Measurements from ENCODE around the gene C10orf90. TPM values are rescaled to one million over a fixed set of nuclear protein-coding genes. Genes with fewer than 3 reads are reported as not detected.
A peak's percentile ranks its signal among the peaks of the same experiment; 100 is the strongest.

The C10orf90 gene
- total RNA-seq, 1 experiment from 2014 or later = not detected

- no peaks in the 10 kb centered on the region for H3K9me3 Mint-ChIP-seq (ENCODE audit: unreplicated experiment)
- H3K27ac Mint-ChIP-seq (ENCODE audit: low read depth, unreplicated experiment) = peak overlapping the region; percentile 39
- TF ChIP-seq, protein P1, sequence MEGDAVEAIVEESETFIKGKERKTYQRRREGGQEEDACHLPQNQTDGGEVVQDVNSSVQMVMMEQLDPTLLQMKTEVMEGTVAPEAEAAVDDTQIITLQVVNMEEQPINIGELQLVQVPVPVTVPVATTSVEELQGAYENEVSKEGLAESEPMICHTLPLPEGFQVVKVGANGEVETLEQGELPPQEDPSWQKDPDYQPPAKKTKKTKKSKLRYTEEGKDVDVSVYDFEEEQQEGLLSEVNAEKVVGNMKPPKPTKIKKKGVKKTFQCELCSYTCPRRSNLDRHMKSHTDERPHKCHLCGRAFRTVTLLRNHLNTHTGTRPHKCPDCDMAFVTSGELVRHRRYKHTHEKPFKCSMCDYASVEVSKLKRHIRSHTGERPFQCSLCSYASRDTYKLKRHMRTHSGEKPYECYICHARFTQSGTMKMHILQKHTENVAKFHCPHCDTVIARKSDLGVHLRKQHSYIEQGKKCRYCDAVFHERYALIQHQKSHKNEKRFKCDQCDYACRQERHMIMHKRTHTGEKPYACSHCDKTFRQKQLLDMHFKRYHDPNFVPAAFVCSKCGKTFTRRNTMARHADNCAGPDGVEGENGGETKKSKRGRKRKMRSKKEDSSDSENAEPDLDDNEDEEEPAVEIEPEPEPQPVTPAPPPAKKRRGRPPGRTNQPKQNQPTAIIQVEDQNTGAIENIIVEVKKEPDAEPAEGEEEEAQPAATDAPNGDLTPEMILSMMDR (IDR thresholded peaks at IDR 0.05; ENCODE audit: unreplicated experiment) = no peak
- peaks cover 21% of the 10 kb centered on the region for H3K4me1 Mint-ChIP-seq (ENCODE audit: insufficient read depth, unreplicated experiment)
- no peaks in the 10 kb centered on the region for H3K27me3 Mint-ChIP-seq (ENCODE audit: insufficient read depth, unreplicated experiment)
- BruUV-seq (replicated peaks) = no TSS peak
- ChIA-PET CTCF (no interaction called here), POLR2A (interaction anchor here (0.6 kb wide), 1 partner anchor 9 kb away, joined by 4 read pairs; no protein-coding TSS in a partner anchor)
- intact Hi-C loops (cut with micrococcal nuclease) = no loop called here
- no peak overlapping the region for H3K4me3 Mint-ChIP-seq (ENCODE audit: unreplicated experiment)
- no peaks in the 10 kb centered on the region for H3K36me3 Mint-ChIP-seq (ENCODE audit: insufficient read depth, unreplicated experiment)
- no peak for DNase-seq (ENCODE audit: unreplicated experiment)
Observed at GRCh38 chr10:126570245-126570570, 100.3 kb downstream of the C10orf90 start.

- no peak overlapping the region for H3K4me3 Mint-ChIP-seq (ENCODE audit: unreplicated experiment)
Observed at GRCh38 chr10:126569513-126570244, 100.8 kb downstream of the C10orf90 start.

DNA sequence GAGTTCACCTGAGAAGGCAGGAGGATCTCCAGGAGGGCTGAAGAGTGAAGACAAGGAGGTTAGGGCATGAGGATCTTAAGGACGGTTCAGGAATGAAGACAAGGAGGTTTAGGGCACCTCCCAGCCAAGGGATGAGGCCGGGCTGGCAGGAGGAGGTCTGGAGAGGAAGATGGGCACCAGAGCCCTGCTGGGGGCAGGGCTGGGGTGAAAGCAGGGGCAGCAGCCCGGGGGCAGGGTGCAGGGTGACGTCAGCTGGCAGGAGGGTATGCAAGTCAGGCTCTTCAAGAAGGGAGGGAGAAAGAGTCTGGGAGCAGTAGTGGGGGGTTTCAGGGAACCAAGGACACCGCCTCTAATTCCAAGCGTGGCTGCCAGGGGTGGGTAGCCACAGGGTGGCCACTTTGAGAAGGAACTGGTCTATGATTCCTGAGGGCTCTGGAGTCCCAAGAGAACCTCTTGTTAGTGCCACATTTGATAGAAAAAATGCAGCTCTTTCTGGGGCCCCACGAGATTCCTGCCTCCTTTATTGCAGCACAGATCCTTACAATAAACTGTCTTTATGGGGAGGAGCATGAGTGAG is 101.6 kb downstream of the C10orf90 start:
- ChIA-PET POLR2A (no interaction called here), CTCF (no interaction called here)
- TF ChIP-seq, protein P1 (IDR thresholded peaks at IDR 0.05; ENCODE audit: unreplicated experiment) = no peak
- Mint-ChIP-seq H3K36me3 (ENCODE audit: insufficient read depth, unreplicated experiment) (no peaks in the 10 kb centered on the region), H3K4me3 (ENCODE audit: unreplicated experiment) (no peak overlapping the region), H3K4me1 (ENCODE audit: insufficient read depth, unreplicated experiment) (peaks cover 21% of the 10 kb centered on the region), H3K27me3 (ENCODE audit: insufficient read depth, unreplicated experiment) (no peaks in the 10 kb centered on the region), H3K9me3 (ENCODE audit: unreplicated experiment) (no peaks in the 10 kb centered on the region), H3K27ac (ENCODE audit: low read depth, unreplicated experiment) (no peak overlapping the region)
- DNase-seq (ENCODE audit: unreplicated experiment) = no peak
- BruUV-seq (replicated peaks) = no TSS peak
- intact Hi-C loops (cut with micrococcal nuclease) = no loop called here

More at GRCh38 chr10:126569513-126570244, 100.8 kb downstream of the C10orf90 start:
- H3K36me3 Mint-ChIP-seq (ENCODE audit: insufficient read depth, unreplicated experiment) = no peaks in the 10 kb centered on the region
- POLR2A ChIA-PET = interaction anchor here (0.6 to 0.7 kb wide), 2 partner anchors 9 to 10 kb away, joined by 3 to 4 read pairs; no protein-coding TSS in a partner anchor
- BruUV-seq (replicated peaks) = TSS peak; percentile 72
- intact Hi-C loops (cut with micrococcal nuclease) = no loop called here
- peaks cover 21% of the 10 kb centered on the region for H3K4me1 Mint-ChIP-seq (ENCODE audit: insufficient read depth, unreplicated experiment)
- DNase-seq (ENCODE audit: unreplicated experiment) = peak; percentile 42
- peak overlapping the region; percentile 39 for H3K27ac Mint-ChIP-seq (ENCODE audit: low read depth, unreplicated experiment)
- no peaks in the 10 kb centered on the region for H3K27me3 Mint-ChIP-seq (ENCODE audit: insufficient read depth, unreplicated experiment)
- CTCF ChIA-PET = no interaction called here
- TF ChIP-seq, protein P1 (IDR thresholded peaks at IDR 0.05; ENCODE audit: unreplicated experiment) = no peak
- H3K9me3 Mint-ChIP-seq (ENCODE audit: unreplicated experiment) = no peaks in the 10 kb centered on the region

GRCh38 chr10:126565871-126566270 is 104.6 kb downstream of the C10orf90 start:
- Mint-ChIP-seq H3K27me3 (ENCODE audit: insufficient read depth, unreplicated experiment) (no peaks in the 10 kb centered on the region), H3K9me3 (ENCODE audit: unreplicated experiment) (no peaks in the 10 kb centered on the region), H3K4me1 (ENCODE audit: insufficient read depth, unreplicated experiment) (peaks cover 14% of the 10 kb centered on the region), H3K4me3 (ENCODE audit: unreplicated experiment) (no peak overlapping the region), H3K36me3 (ENCODE audit: insufficient read depth, unreplicated experiment) (no peaks in the 10 kb centered on the region), H3K27ac (ENCODE audit: low read depth, unreplicated experiment) (no peak overlapping the region)
- no peak for DNase-seq (ENCODE audit: unreplicated experiment)
- BruUV-seq (replicated peaks) = no TSS peak
- ChIA-PET CTCF (interaction anchor here (0.6 to 0.7 kb wide), 2 partner anchors 44 to 535 kb away, joined by 3 to 5 read pairs; no protein-coding TSS in a partner anchor), POLR2A (no interaction called here)
- intact Hi-C loops (cut with micrococcal nuclease) = no loop called here
- TF ChIP-seq, protein P1 (IDR thresholded peaks at IDR 0.05; ENCODE audit: unreplicated experiment) = no peak
